HG03521 (cell line): Measurements from ENCODE around the gene OR2T12.
A peak's percentile ranks its signal among the peaks of the same experiment; 100 is the strongest.
"Not testable (repeated sequence)": the region's sequence is repeated elsewhere in the genome, so short reads cannot be mapped to it uniquely, and the experiment has no call there.

Experiments used
- ATAC-seq: cut with Tn5 transposase; IDR thresholded peaks from one replicate; pipeline ENCODE4 v1.9.1; 2021; ENCODE audit warnings: mild to moderate bottlenecking, moderate library complexity; ENCODE audit not compliant: unreplicated experiment

OR2T12 gene, protein sequence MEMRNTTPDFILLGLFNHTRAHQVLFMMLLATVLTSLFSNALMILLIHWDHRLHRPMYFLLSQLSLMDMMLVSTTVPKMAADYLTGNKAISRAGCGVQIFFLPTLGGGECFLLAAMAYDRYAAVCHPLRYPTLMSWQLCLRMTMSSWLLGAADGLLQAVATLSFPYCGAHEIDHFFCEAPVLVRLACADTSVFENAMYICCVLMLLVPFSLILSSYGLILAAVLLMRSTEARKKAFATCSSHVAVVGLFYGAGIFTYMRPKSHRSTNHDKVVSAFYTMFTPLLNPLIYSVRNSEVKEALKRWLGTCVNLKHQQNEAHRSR

DNA sequence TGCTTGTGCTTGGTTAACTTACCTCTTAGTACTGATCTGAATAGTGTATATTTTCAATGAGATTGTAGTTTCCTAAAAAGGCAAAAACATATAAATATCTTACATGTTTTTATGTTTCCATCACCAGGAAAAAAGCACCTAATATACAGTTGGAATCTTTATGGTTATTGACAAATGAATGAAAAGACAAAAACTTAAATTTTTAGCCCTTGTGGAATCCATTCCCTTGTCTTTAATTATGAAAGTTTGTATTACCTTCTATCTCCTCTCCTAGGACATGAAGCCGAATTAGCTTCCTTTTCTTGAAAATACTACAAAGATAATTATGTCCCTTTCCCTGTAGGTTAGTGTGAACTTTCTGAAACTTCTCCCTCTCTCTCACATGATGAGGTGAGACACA lies at the start of gene OR2T12:
Gene OR2T12 (minus strand): TSS at position 101 of the 400 bp plus-strand sequence. CDS start 7,846 bp downstream, outside the sequence.
- no peak for ATAC-seq

DNA sequence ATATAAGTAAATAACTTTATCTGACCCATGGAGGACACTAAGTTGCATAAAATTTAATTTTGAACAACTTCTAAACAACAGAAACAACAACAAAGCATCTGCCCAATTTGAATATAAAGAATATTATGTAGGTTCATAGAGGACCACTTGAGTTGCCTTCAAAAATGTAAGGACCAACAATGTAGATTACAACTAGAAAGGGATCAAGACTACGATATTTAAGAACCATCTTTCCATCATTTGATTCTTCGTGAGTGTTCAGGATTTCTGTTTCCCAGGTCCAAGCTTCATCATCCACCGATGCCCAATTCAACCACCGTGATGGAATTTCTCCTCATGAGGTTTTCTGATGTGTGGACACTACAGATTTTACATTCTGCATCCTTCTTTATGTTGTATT lies 45.3 kb upstream of the OR2T12 start, which contains the start of gene OR14C36:
Gene OR14C36 (plus strand): TSS at position 301 of the 400 bp plus-strand sequence. CDS start 0 bp downstream, at position 301.
- no peak for ATAC-seq

DNA sequence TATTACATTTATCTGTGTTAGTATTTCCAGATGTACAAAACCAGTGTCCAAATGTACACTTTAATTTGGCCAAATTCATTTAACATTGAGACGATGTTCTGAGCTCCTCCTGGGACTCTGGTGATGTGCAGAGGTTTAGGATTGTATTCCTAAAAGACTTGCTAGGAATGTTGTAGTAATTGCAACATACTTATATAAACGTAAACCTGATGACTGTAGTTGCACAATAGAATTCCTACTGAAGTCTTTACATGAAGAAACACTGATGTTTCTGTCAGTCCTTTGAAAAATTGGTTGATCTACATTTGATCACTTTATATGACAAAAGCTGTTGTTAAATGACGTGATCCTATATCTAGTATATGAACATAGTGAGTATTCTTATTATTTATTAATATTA lies 40.2 kb upstream of the OR2T12 start:
- ATAC-seq: no peak

DNA sequence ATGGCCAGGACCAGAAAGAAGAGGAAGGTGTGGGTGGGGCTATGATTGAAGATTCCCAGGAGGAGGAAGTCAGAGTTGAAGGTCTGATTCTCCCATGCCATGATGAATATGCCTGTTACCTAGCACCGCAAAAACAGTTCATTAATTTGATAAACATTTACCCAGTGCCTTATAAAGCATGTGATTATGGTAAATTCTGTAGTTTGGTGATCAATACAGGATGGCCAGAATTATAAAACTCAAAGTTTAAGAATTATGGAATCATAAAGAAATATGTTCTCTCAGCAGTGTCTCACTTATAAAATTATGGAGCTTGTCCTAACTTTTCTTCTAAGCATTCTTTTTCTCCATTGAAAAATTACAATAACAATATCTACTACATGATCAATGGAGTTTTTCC lies 21.2 kb upstream of the OR2T12 start, which contains the start of gene OR2M7:
Gene OR2M7 (minus strand): TSS at position 101 of the 400 bp plus-strand sequence. CDS start 0 bp downstream, at position 101.
- no peak for ATAC-seq

DNA sequence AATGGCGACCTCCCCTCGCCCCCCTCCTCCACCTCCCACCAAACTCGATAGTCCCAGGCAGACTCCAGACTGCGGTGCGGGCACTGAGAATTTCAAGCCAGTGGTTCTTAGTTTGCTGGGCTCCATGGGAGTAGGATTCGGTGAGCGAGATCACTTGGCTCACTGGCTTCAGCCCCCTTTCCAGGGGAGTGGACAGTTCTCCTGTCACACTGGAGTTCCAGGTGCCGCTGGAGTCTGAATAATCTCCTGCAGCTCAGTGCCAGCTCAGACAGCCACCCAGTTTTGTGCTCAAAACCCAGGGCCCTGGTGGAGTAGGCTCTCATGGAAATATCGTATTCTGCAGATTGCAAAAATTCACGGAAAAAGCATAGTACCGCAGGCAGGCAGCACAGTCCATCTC lies 13.6 kb upstream of the OR2T12 start:
- no peak for ATAC-seq

DNA sequence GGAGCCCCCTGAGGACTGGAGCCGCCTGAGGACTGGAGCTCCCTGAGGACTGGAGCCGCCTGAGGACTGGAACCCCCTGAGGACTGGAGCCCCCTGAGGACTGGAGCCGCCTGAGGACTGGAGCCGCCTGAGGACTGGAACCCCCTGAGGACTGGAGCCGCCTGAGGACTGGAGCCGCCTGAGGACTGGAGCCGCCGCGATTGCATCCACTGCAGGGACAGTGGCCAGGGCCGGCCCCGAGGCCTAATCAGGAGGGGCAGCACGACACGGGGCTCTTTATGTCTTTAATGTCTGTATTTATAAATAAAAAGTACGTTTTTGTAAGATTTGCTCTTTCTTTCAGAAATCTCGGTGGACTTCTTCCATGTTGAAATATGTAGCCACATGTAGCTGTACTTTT lies 3.5 kb upstream of the OR2T12 start:
- ATAC-seq: not testable (repeated sequence)

DNA sequence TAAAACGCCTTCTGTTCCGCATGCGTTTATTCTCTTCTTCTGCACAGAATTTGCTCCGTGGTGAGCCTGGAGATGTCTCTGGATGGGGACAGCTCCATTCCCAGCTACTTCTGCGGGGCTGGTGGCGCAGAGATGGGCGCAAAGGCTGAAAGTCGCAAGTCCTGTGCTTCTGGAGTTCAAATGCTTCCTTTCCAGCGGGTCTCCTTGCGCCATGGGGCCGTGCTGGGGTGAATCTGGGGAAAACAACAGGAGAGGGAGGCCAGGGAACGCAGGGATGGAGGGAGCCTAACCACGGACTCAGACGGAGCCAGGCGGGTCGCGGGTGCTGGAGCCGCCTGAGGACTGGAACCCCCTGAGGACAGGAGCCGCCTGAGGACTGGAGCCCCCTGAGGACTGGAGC lies 2.9 kb upstream of the OR2T12 start:
- no peak for ATAC-seq

DNA sequence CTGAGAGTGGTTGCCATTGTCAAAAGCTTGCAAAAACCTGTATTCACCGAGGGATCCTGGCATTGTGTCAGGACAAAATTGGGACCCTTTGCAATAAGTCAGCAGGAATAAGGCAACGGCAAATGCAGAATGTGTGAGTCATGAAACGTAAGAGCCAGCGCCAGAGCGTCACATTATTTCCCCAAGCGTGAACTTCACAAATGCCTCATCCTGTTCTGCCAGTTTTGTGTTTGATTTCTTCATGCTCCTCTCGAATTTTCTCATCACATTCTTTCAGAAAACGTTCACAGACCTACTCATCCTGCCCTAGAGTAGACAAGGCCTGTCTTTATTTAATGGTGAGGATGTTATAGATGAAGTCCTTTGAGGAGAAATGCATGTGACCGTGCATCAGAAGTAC lies 2.4 kb upstream of the OR2T12 start:
- ATAC-seq: not testable (repeated sequence)

DNA sequence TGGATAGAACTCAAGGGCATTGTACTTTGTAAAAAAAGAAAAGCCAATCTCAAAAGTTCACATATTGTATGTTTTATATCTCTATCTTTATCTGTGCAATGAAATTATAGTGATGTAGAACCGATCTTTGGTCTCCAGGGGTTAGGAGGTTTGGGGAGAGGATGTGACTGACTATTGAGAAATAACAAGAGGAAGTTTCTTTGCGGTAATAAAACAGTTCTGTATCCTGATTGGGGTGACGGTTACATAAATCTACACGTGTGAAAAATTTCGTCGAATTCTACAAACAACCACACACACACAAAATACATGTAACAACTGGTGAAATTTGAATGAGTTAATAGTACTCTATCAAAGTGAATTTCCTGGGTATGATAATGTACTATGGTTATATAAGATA lies 14.8 kb downstream of the OR2T12 start:
- no peak for ATAC-seq

DNA sequence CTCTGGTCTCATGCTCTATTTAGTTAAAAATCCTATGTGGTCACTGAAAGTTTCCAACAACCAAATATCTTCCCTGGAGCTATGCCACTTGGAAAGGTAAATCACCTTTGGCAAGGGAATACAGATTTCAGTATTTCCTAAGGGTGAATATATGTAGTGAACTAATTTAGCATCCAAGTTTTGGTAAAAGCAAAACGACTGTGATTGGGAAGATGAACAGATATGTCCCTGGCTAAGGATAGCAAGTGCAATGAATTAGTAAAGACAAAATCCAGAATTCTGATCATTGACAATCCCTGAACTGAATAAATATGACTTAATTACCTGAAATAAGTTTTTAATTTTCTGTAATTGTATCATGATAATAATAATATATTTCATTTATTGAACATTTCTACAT lies 25.3 kb downstream of the OR2T12 start, which contains the start of gene OR2T33:
Gene OR2T33 (minus strand): TSS at position 101 of the 400 bp plus-strand sequence. CDS start 4,162 bp downstream, outside the sequence.
- no peak for ATAC-seq

DNA sequence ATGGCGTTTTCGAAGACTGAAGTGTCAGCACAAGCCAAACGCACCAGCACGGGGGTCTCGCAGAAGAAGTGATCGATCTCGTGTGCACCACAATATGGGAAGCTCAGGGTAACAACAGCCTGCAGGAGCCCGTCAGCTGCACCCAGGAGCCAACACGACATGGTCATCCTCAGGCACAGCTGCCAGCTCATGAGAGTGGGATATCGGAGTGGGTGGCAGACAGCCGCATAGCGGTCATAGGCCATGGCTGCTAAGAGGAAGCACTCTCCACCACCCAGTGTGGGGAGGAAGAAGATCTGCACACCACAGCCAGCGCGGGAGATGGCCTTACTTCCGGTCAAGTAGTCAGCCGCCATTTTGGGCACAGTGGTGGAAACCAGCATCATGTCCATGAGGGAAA lies 30.0 kb downstream of the OR2T12 start:
- not testable (repeated sequence) for ATAC-seq

DNA sequence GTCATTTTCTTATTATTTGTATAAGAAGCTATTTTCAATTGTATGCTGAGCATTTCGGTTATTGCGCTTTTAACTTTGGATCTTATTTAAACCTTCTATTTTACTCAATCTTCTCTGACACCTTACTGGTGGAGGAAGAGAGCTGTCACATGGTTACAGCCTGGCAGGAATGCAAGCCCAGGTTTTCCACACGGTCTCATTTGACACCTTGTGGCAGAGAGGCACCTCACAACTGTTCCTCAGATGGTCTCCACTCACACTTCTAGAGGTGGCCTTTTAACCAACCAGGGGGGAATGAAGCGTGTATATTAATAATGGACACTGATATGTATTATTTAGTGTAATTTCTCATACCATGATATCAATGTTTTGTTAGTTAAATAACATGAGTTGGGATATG lies 35.0 kb downstream of the OR2T12 start:
- no peak for ATAC-seq

DNA sequence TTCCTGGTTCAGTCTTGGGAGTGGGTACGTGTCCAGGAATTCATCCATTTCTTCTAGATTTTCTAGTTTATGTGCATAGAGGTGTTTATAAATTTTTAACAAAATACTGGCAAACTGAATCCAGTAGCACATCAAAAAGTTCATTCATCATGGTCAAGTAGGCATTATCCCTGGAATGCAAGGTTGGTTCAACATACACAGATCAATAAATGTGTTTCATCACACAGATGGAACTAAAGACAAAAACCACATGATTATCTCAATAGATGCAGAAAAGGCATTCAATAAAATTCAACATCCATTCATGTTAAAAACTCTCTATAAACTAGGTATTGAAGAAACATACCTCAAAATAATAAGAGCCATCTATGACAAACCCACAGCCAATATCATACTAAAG lies 43.9 kb downstream of the OR2T12 start:
- not testable (repeated sequence) for ATAC-seq

DNA sequence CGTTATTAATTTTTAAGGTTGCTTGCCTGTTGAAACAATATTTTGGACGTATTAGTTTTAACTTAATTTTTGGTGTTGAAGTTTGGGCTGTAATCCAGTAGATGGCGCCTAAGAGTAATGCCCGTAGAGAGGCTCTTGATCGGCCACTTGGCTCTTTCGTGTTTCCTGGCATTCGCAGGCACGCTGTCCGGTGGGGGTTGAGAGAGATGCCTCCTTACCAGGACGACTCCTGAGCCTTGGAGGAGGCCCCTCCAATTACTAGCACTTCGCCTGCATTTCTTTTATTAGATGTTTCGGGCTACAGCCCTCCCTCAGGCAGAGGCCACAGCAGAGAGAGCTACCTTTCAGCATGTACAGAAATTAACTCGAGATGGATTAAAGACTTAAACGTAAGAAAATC lies 60.0 kb downstream of the OR2T12 start:
- ATAC-seq: peak; percentile 83
